HG02938 (cell line): ENCODE data around the gene WDR4.
"Not testable (repeated sequence)": the region's sequence is repeated elsewhere in the genome, so short reads cannot be mapped to it uniquely, and the experiment has no call there.

ENCODE experiments used
- ATAC-seq: cut with Tn5 transposase; IDR thresholded peaks from one replicate; pipeline ENCODE4 v1.9.1; 2021; ENCODE audit warnings: mild to moderate bottlenecking, moderate library complexity; ENCODE audit not compliant: unreplicated experiment

The WDR4 gene

DNA sequence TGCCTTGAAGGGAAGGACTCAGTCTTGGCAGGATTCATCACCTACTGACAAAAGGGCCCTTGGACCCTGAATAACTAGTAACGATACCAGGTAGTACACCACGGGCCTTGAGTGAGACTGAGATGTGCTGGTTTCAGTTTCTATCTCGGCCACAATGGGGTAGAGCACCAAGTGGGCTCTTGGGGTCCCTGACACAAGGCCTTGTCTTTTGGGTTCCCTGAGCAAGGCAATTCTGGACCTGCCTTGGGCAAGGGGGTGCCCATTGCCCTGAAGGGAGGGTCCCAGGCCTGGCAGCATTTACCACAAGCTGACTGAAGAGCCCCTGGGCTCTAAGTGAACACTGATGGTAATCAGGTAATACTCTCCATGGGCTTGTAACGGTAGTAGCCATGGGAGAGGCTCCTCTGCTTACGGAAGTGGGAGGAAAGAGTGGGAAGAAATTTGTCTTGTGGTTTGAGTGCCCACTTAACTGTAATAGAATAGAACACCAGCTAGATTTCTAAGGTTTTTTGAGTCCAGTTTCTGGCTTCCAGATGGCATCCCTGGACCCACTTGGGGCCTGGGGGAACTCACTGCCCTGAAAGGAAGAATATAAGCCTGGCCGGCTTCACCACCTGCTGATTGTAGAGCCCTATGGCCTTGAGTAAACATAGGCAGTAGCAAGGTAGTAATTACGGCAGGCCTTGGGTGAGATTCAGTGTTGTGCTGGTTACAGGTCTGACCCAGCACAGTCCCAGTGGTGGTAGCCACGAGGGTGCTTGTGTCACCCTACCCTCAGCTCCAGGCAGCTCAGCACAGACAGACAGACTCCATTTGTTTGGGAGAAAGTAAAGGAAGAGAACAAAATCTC, 58.5 kb downstream of the WDR4 start:
- no peak for ATAC-seq

DNA sequence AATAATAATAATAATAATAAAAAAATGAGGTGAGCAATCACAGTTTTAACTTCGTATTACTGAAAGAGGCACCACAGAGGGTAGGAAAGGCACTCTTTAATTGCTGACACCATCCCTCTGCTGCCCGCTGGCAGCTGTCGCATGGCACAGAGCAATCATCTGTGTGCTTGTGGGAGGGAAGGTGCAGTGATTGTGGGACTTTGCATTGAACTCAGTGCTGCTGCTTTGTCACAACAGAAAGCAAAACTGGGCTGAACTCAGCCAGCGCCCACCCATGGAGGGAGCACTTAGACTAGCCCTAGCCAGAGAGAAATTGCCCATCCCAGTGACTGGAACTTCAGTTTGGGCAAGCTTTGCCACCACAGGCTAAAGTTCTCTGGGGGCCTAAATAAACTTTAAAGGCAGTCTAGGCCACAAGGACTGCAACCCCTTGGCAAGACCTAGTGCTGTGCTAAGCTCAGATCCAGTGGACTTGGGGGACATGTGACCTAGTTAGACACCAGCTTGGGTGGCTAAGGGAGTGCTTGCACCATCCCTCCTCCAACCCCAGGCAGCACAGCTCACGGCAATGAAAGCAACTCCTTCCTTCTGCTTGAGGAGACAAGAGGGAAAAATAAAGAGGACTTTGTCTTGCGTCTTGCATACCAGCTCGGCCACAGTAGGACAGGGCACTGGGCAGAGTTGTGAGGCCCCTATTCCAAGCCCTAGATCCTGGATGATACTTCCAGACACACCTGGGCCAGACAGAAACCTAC, 59.3 kb downstream of the WDR4 start:
- no peak for ATAC-seq

GRCh38 chr21:42818328-42818749, 61.0 kb downstream of the WDR4 start:
- no peak for ATAC-seq

DNA sequence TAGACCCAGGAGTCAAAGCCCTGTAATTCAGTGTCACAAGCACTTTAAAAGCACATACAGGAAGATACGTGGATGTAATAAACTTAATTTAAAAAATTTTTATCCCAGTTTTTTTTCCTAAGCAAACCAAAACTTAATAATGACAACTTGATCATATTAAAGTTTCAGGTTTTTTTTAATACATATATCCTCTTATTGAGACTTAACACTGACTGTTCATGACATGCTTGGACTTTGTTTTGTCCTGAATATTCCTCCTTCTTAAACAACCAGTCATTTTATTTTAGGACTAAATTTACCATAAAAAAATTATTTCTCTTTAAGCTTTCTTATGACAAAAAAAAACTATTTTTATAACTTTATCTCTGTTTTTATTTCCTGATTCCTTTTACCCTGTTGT, 64.1 kb downstream of the WDR4 start:
- no peak for ATAC-seq

DNA sequence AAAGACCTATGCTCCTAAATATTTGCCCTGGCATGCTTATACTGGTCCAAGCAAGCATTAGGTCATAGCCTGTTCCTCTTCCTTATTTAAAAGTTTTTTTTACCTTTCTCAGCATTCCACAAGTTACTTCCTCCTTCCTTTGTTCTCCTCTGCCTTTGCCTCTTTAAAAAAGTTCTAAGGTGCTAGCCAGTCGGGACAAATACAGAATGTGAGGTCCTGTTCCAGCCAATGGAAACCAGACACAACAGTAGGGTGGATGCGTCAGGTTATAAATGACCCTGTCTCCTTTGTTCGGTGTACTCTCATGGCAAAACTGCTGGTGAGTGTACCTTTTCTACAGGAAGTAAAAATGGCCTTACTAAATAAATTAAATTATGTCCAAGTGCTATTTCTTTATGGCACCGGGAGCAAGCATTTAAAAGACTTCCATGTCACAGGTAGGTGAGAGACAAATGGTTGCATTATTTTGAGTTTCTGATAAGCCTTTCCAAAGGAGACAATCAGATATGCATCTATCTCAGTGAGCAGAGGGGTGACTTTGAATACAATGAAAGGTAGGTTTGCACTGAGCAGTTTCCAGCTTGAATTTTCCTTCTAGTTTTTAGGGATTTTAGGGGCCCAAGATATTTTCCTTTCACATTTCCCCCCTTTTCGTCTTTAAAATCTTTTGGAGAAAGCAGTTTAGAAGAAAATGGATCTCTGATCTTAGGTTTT, 66.7 kb downstream of the WDR4 start:
- ATAC-seq, result not testable (repeated sequence)

DNA sequence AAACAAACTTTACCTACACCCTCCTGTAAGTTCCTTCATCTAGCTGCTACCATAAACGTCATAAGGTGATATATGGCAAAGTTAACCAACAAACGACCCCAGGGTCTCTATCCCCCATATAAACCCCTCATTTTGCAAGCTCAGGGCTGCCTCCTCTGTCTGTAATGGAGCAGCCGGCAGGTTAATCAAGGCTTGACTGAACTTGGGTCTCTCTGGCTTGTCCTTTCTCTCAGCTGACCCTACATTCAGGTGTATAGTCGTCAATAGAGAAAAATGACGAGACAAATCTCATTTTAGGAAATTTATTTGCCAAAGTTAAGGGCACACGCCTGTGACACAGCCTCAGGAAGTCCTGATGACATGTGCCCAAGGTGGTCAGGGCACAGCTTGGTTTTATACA, 67.4 kb downstream of the WDR4 start:
- no peak for ATAC-seq

- ATAC-seq, result no peak
Observed at GRCh38 chr21:42809577-42810475, 69.5 kb downstream of the WDR4 start.

GRCh38 chr21:42809171-42809570, 70.2 kb downstream of the WDR4 start:
- ATAC-seq, result no peak

- no peak for ATAC-seq
Observed at GRCh38 chr21:42807938-42808613, 71.3 kb downstream of the WDR4 start.

DNA sequence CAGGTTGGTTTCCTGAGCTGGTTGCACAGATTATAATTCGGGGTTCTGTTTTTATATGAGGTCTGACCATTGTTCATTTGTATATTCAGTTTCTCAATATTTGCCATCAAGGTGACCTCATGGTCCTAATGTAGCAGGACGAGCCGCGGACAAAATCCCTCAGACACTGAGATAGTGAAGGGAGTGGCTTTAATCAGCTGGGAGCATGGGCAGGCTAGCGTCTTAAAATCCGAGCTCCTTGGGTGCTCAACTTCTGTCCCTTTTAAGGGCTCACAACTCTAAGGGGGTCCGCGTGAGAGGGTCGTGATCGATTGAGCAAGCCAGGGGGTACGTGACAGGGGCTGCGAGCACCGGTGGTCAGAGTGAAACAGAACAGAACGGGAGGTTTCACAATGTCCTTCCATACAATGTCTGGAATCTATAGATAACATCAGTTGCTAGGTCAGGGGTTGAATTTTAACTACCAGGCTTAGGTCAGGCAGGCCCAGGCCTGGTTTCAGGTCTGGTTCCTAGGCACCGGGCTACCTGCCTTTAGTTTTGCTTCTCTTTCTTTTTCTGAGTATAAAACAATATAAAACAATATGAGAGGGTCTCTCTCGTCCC, 71.9 kb downstream of the WDR4 start:
- ATAC-seq, result not testable (repeated sequence)

GRCh38 chr21:42806509-42807140, 72.7 kb downstream of the WDR4 start:
- ATAC-seq, result no peak

- not testable (repeated sequence) for ATAC-seq
Observed at GRCh38 chr21:42801616-42802015, 77.7 kb downstream of the WDR4 start.

GRCh38 chr21:42799948-42800347, 79.4 kb downstream of the WDR4 start:
- no peak for ATAC-seq

GRCh38 chr21:42799516-42799915, 79.8 kb downstream of the WDR4 start:
- no peak for ATAC-seq
